A549 (cell line): ENCODE measurements around the gene TNFAIP2. TPM values are rescaled to one million over a fixed set of nuclear protein-coding genes. Genes with fewer than 3 reads are reported as not detected.

Experiments used
- ATAC-seq, 2 experiments: fragments of 200-7000 bp in 1 of 2; fragments of >200 bp in 1 of 2; cut with Nextera tagmentation in 1 of 2; cut with Tn5 transposase in 1 of 2; 3 replicates each; pipeline versions ENCODE4 v1.8.0 to v1.9.1; 2018 to 2020; ENCODE audit warnings: mild to moderate bottlenecking in 1 of 2, moderate library complexity in 1 of 2
- CTCF ChIA-PET: fragments of 300-600 bp; sonication (Branson Sonifier 250); formaldehyde crosslinking; extraction: SDS; loops from one replicate; lab custom pipeline; 2021; ENCODE audit warnings: antibody characterized with exemption, inconsistent platforms; lab: Yijun Ruan, JAX
- POLR2A ChIA-PET: fragments of 350-600 bp; formaldehyde crosslinking; extraction: SDS; loops from one replicate; lab custom pipeline; 2021; ENCODE audit warnings: antibody characterized with exemption, inconsistent platforms; lab: Yijun Ruan, JAX
- DNase-seq, 2 experiments: peaks; one replicate each; pipeline versions ENCODE4 v3.0.0 to v3.0.0-alpha.2; 2011 to 2016; ENCODE audit warnings: low read depth in 1 of 2, low spot score in 1 of 2
- FAIRE-seq: peaks from 2 replicates; lab custom pipeline; 2011; peaks lifted over from hg19 to GRCh38; lab: Jason Lieb, UNC
- H3K27ac ChIP-seq, 2 experiments: fragments of >200 bp; sonication (Bioruptor Twin); formaldehyde crosslinking; 3 replicates each; pipeline ENCODE4 v1.5.1; 2016 to 2017
- H3K4me1 ChIP-seq: fragments of >200 bp; sonication (Bioruptor Twin); formaldehyde crosslinking; 3 replicates; pipeline ENCODE4 v1.6.1; 2016
- H3K4me2 ChIP-seq: fragments of >200 bp; sonication (Bioruptor Twin); formaldehyde crosslinking; 3 replicates; pipeline ENCODE4 v1.6.1; 2016
- H3K4me3 ChIP-seq: fragments of >200 bp; sonication (Bioruptor Twin); formaldehyde crosslinking; 3 replicates; pipeline ENCODE4 v1.5.1; 2016
- H3K9me3 ChIP-seq: fragments of >200 bp; sonication (Bioruptor Twin); formaldehyde crosslinking; 3 replicates; pipeline ENCODE4 v1.6.1; 2016
- BCL3 ChIP-seq: fragments of >200 bp; sonication (Bioruptor Twin); formaldehyde crosslinking; IDR thresholded peaks from 3 replicates; pipeline ENCODE4 v1.6.1; 2016
- CEBPB ChIP-seq, 2 experiments: fragments of >200 bp in 1 of 2; sonication (Bioruptor Twin) in 1 of 2; formaldehyde crosslinking in 1 of 2; IDR thresholded peaks; 2 replicates each; pipeline ENCODE4 v1.6.1; 2012 to 2016
- CHD4 ChIP-seq: fragments of 200-600 bp; sonication (generic); IDR thresholded peaks from 2 replicates; pipeline ENCODE4 v1.6.1; 2016; ENCODE audit warnings: antibody characterized with exemption, mild to moderate bottlenecking, borderline replicate concordance
- EHMT2 ChIP-seq: fragments of 200-600 bp; sonication (generic); IDR thresholded peaks from 2 replicates; pipeline ENCODE4 v1.6.1; 2016; ENCODE audit warnings: antibody characterized with exemption, low read depth, mild to moderate bottlenecking, moderate library complexity
- EP300 ChIP-seq, 2 experiments: fragments of >200 bp; sonication (Bioruptor Twin); formaldehyde crosslinking; IDR thresholded peaks; 2 replicates in 1 of 2; 3 replicates in 1 of 2; pipeline ENCODE4 v1.6.1; 2016 to 2017
- ESRRA ChIP-seq: fragments of 150-350 bp; IDR thresholded peaks from 2 replicates; pipeline ENCODE4 v1.6.1; 2014; ENCODE audit warnings: mild to moderate bottlenecking, low read length, borderline replicate concordance
- FOSL2 ChIP-seq, 2 experiments: fragments of 450-650 bp in 1 of 2; fragments of >200 bp in 1 of 2; sonication (Bioruptor Twin) in 1 of 2; formaldehyde crosslinking; IDR thresholded peaks; 2 replicates each; pipeline versions ENCODE4 v1.5.0 to v1.6.1; 2016 to 2020; ENCODE audit warnings: mild to moderate bottlenecking in 1 of 2, moderate library complexity in 1 of 2
- FOXS1 ChIP-seq: fragments of 250-450 bp; sonication (Bioruptor Pico); IDR thresholded peaks from 2 replicates; pipeline ENCODE4 v1.5.0; 2020; ENCODE audit warnings: mild to moderate bottlenecking, moderate library complexity
- HDAC2 ChIP-seq: fragments of 200-600 bp; sonication (generic); IDR thresholded peaks from 2 replicates; pipeline ENCODE4 v1.6.1; 2016
- KDM5A ChIP-seq: fragments of 200-600 bp; sonication (generic); IDR thresholded peaks from 2 replicates; pipeline ENCODE4 v1.6.1; 2016; ENCODE audit warnings: antibody characterized with exemption, mild to moderate bottlenecking
- MAX ChIP-seq: IDR thresholded peaks from 2 replicates; pipeline ENCODE4 v1.6.1; 2012
- NR3C1 ChIP-seq: fragments of >200 bp; sonication (Bioruptor Twin); formaldehyde crosslinking; IDR thresholded peaks from 3 replicates; pipeline ENCODE4 v1.6.1; 2017
- PHF8 ChIP-seq: fragments of 200-600 bp; sonication (generic); IDR thresholded peaks from 2 replicates; pipeline ENCODE4 v1.6.1; 2016; ENCODE audit warnings: low read depth, mild to moderate bottlenecking, antibody characterized with exemption, moderate library complexity, borderline replicate concordance
- RARB ChIP-seq: fragments of 250-450 bp; sonication (Bioruptor Pico); IDR thresholded peaks from 2 replicates; pipeline ENCODE4 v1.8.0; 2021; ENCODE audit warnings: mild to moderate bottlenecking, moderate library complexity
- REST ChIP-seq: fragments of 200-600 bp; sonication (generic); IDR thresholded peaks from 2 replicates; pipeline ENCODE4 v1.6.1; 2016; ENCODE audit warnings: antibody characterized with exemption, mild to moderate bottlenecking, moderate library complexity
- RNF2 ChIP-seq: fragments of 200-600 bp; sonication (generic); IDR thresholded peaks from 2 replicates; pipeline ENCODE4 v1.6.1; 2016; ENCODE audit warnings: low read depth, mild to moderate bottlenecking, antibody characterized with exemption, moderate library complexity, borderline replicate concordance
- ZNF302 ChIP-seq: fragments of 250-450 bp; sonication (Bioruptor Pico); IDR thresholded peaks from 2 replicates; pipeline ENCODE4 v1.9.0; 2021; ENCODE audit warnings: inconsistent platforms, mild to moderate bottlenecking, moderate library complexity
- WGBS: methylation state at CpG from one replicate; pipeline ENCODE4 v1.1.6; 2017; ENCODE audit errors: missing lambda C conversion rate; 5-methylcytosine and 5-hydroxymethylcytosine counted together
- polyA plus RNA-seq, 4 experiments: library from polyadenylated mRNA; depleted of rRNA in 3 of 4; stranded (reverse); fragments of >200 nt; fragmentation: RNase III in 1 of 4; extraction: RNeasy Plus Mini Kit Qiagen cat#74134 plus additional on column Dnase treatment in 1 of 4; gene quantifications; 2 replicates in 3 of 4; 3 replicates in 1 of 4; pipeline ENCODE4 v1.2.3, GENCODE V29; 2011 to 2017
- TF ChIP-seq, protein P1 (sequence below): fragments of 450-650 bp; IDR thresholded peaks from 2 replicates; pipeline ENCODE4 v1.6.1; 2014; ENCODE audit warnings: antibody characterized with exemption
- TF ChIP-seq, protein P2 (sequence below): IDR thresholded peaks from 2 replicates; pipeline ENCODE4 v1.6.1; 2012
- TF ChIP-seq, protein P3 (sequence below): IDR thresholded peaks from 2 replicates; pipeline ENCODE4 v1.6.1; 2012; ENCODE audit warnings: low read depth, borderline replicate concordance

TNFAIP2 gene
- polyA plus RNA-seq, 2 of the 4 experiments (the other 2 are of a cell fraction): 222 to 254 TPM

GRCh38 chr14:103099733-103100280, 23.5 kb upstream of the TNFAIP2 start (continued):
- TF ChIP-seq REST: no peak
- TF ChIP-seq, protein P1, sequence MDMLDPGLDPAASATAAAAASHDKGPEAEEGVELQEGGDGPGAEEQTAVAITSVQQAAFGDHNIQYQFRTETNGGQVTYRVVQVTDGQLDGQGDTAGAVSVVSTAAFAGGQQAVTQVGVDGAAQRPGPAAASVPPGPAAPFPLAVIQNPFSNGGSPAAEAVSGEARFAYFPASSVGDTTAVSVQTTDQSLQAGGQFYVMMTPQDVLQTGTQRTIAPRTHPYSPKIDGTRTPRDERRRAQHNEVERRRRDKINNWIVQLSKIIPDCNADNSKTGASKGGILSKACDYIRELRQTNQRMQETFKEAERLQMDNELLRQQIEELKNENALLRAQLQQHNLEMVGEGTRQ: no peak
- TF ChIP-seq EP300 (IDR thresholded peaks at IDR 0.05): no peak
- TF ChIP-seq BCL3: no peak

DNA sequence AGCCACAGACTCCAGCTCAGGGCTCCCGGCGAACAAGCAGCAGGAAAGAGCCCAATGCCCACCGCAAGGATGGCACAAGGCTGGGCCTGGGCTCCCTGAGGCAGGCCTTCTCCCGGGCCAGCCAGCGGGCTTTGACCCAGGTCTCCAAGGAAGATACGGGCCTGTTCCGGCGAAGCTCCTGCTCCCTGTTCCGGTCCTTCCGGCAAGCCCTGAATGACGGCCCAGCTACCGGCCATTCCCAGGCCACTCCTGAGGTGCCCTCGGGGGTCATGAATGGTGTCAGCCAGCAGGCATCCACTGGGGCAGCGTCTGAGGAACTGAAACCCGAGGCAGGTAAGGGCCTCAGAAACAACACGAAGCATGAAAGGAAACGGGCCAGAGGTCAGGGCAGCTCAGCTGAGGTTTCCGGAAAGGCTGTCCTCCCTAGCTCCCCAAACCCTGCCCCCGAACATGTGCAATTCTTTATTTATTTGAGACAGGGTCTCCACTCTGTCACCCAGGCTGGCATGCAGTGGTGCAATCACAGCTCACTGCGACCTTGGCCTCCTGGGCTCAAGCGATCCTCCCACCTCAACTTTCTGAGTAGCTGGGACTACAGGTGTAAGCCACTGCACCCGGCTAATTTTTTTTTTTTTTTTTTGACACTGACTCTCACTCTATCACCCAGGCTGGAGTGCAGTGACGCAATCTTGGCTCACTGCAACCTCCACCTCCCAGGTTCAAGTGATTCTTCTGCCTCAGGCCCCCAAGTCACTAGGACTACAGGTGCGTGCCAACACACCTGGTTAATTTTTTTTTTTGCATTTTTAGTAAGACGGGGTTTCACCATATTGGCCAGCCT, 22.8 kb upstream of the TNFAIP2 start:
- H3K4me1 ChIP-seq: peaks cover 61% of the 10 kb centered on the region
- POLR2A ChIA-PET: no interaction called here
- TF ChIP-seq EHMT2 (no peak), CEBPB (IDR thresholded peaks at IDR 0.05) (peak; percentile 42 to 59; a peak in 2 of 4 replicates), MAX (peak; percentile 36; the same call in 1 of the 2 replicates)
- TF ChIP-seq, all 56 proteins: peak for 2
- Histone ChIP-seq H3K9me3 (no peaks in the 10 kb centered on the region), H3K4me3 (no peak overlapping the region), H3K4me2 (peak overlapping the region; percentile 87), H3K27ac (peak overlapping the region; percentile 88 to 94)
- no peak for DNase-seq
- no peak for FAIRE-seq
- no peak for ATAC-seq
- CTCF ChIA-PET: interaction anchor here (1.1 to 14.0 kb wide), 9 partner anchors 9 to 406 kb away, joined by 3 to 544 read pairs (median 22); partner anchors contain the start of gene TNFAIP2
- WGBS: 69% methylated on average over 20 of the region's 25 CpGs

DNA sequence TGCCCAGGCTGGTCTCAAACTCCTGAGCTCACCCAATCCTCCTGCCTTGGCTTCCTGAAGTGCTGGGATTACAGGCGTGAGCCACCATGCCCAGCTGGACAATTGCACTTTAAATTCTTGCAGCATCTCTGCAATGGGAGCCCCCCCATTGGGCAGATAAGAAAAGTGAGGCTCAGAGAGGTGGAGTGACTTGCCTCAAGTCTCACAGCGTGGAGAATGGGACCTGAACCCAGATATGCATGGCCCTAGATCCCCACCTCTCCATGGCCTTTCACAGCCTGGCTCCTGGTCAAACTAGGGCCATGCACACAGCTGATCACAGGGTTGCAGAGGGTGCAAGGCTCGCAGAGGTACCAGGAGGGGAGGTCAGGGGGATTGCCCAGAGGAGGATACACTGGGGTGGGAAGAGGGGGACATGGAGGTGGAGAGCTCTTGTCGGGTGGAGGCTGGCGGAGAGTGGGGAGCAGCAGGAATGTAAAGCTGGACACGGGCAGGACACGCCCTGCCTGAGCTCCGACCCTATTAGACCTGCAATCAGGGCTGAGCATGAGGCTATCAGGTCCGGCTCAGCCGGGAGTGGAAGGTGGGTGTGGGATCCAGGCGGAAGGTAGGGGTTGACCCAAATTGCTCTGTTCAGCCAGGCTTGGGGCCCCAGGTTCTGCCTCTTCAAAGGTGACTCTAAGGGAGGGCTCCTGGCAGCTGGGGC, 21.9 kb upstream of the TNFAIP2 start:
- POLR2A ChIA-PET: no interaction called here
- Histone ChIP-seq H3K4me1 (peaks cover 68% of the 10 kb centered on the region), H3K4me3 (no peak overlapping the region)
- ATAC-seq (no peak), FAIRE-seq (no peak)
- CTCF ChIA-PET: interaction anchor here (0.6 to 14.0 kb wide), 9 partner anchors 10 to 290 kb away, joined by 4 to 544 read pairs (median 22); partner anchors contain the start of gene TNFAIP2
- no peak for TF ChIP-seq FOXS1 (CRISPR knock-in tag)
- TF ChIP-seq ESRRA: no peak
- TF ChIP-seq BCL3: no peak
- no peak for TF ChIP-seq MAX
- TF ChIP-seq RARB (CRISPR knock-in tag): no peak
- TF ChIP-seq, protein P2, sequence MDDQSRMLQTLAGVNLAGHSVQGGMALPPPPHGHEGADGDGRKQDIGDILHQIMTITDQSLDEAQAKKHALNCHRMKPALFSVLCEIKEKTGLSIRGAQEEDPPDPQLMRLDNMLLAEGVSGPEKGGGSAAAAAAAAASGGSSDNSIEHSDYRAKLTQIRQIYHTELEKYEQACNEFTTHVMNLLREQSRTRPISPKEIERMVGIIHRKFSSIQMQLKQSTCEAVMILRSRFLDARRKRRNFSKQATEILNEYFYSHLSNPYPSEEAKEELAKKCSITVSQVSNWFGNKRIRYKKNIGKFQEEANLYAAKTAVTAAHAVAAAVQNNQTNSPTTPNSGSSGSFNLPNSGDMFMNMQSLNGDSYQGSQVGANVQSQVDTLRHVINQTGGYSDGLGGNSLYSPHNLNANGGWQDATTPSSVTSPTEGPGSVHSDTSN: no peak
- TF ChIP-seq NR3C1: no peak
- no peak for TF ChIP-seq HDAC2
- TF ChIP-seq CHD4: no peak
- no peak for TF ChIP-seq PHF8
- TF ChIP-seq, protein P3, sequence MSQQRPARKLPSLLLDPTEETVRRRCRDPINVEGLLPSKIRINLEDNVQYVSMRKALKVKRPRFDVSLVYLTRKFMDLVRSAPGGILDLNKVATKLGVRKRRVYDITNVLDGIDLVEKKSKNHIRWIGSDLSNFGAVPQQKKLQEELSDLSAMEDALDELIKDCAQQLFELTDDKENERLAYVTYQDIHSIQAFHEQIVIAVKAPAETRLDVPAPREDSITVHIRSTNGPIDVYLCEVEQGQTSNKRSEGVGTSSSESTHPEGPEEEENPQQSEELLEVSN: no peak
- no peak for TF ChIP-seq KDM5A
- TF ChIP-seq EP300 (IDR thresholded peaks at IDR 0.05): no peak
- TF ChIP-seq ZNF302: no peak
- TF ChIP-seq RNF2: no peak
- TF ChIP-seq FOSL2 (IDR thresholded peaks at IDR 0.05): no peak
- no peak for TF ChIP-seq FOSL2 (CRISPR knock-in tag; IDR thresholded peaks at IDR 0.05)
- TF ChIP-seq, all 56 proteins: peak for 0
- no peak for DNase-seq
- H3K9me3 ChIP-seq: no peaks in the 10 kb centered on the region
- peak overlapping the region in 1 of 2 experiments; percentile 94; a peak in 4 of 6 replicates for H3K27ac ChIP-seq
- 0 out of 3 replicates have a peak overlapping the region, but pooled peaks have one; percentile 87 for H3K4me2 ChIP-seq
- WGBS: 89% methylated on average over 11 of the region's 11 CpGs
